NCI-H187 treated with DMSO at 0.1 percent for 48 hours (cell line): ENCODE measurements around the gene PRKN.

Source experiments
- DNase-seq: peaks from one replicate; lab custom pipeline; 2025; lab: John Stamatoyannopoulos, UW

The PRKN gene

GRCh38 chr6:162058281-162058875 lies 669.2 kb downstream of the PRKN start:
- no peak for DNase-seq

- no peak for DNase-seq
Measured at GRCh38 chr6:162056745-162057144, 670.8 kb downstream of the PRKN start.

- no peak for DNase-seq
Measured at GRCh38 chr6:162056061-162056460, 671.5 kb downstream of the PRKN start.

- no peak for DNase-seq
Measured at GRCh38 chr6:162055365-162055764, 672.2 kb downstream of the PRKN start.

GRCh38 chr6:162053084-162053483 lies 674.5 kb downstream of the PRKN start:
- DNase-seq, result no peak

GRCh38 chr6:162050579-162050978 lies 677.0 kb downstream of the PRKN start:
- DNase-seq, result no peak

GRCh38 chr6:162046324-162046723 lies 681.2 kb downstream of the PRKN start:
- no peak for DNase-seq

GRCh38 chr6:162032620-162033019 lies 694.9 kb downstream of the PRKN start:
- DNase-seq, result no peak

GRCh38 chr6:162029873-162030576 lies 697.5 kb downstream of the PRKN start:
- no peak for DNase-seq

GRCh38 chr6:162026843-162027242 lies 700.7 kb downstream of the PRKN start:
- no peak for DNase-seq

- DNase-seq, result no peak
Measured at GRCh38 chr6:162026031-162026430, 701.5 kb downstream of the PRKN start.

- no peak for DNase-seq
Measured at GRCh38 chr6:162019349-162019748, 708.2 kb downstream of the PRKN start.

GRCh38 chr6:162017536-162017935 lies 710.0 kb downstream of the PRKN start:
- DNase-seq, result no peak

GRCh38 chr6:162014069-162014811 lies 713.3 kb downstream of the PRKN start:
- no peak for DNase-seq

GRCh38 chr6:162005372-162005771 lies 722.2 kb downstream of the PRKN start:
- DNase-seq, result no peak

GRCh38 chr6:161996783-161997182 lies 730.8 kb downstream of the PRKN start:
- no peak for DNase-seq

- no peak for DNase-seq
Measured at GRCh38 chr6:161985876-161986423, 741.6 kb downstream of the PRKN start.

- no peak for DNase-seq
Measured at GRCh38 chr6:161984713-161985112, 742.9 kb downstream of the PRKN start.

- DNase-seq, result no peak
Measured at GRCh38 chr6:161976553-161976952, 751.0 kb downstream of the PRKN start.

- DNase-seq, result no peak
Measured at GRCh38 chr6:161973064-161973463, 754.5 kb downstream of the PRKN start.

- DNase-seq, result no peak
Measured at GRCh38 chr6:161971043-161971442, 756.5 kb downstream of the PRKN start.

- no peak for DNase-seq
Measured at GRCh38 chr6:161963634-161964234, 763.8 kb downstream of the PRKN start.

GRCh38 chr6:161963181-161963580 lies 764.4 kb downstream of the PRKN start:
- DNase-seq, result no peak
